ENCODE measurements around the gene RGL3. TPM values are rescaled to one million over a fixed set of nuclear protein-coding genes. Genes with fewer than 3 reads are reported as not detected.

RGL3 gene
- total and polyA plus RNA-seq, 8 donors, result 22.3 to 170 (median 39.8) TPM

- no peak for DNase-seq
- Histone ChIP-seq H3K4me1 (no peaks in the 10 kb centered on the region), H3K36me3 (peaks cover 0 to 14% (median 0%) of the 10 kb centered on the region in 3 donors), H3K4me3 (no peak overlapping the region), H3K27me3 (no peaks in the 10 kb centered on the region), H3K9me3 (no peaks in the 10 kb centered on the region), H3K27ac (no peak overlapping the region)
- no peak for TF ChIP-seq CTCF (IDR thresholded peaks at IDR 0.05)
- 78 to 80% methylated on average over 32 to 33 of the region's 33 CpGs for WGBS, 2 donors
- FAIRE-seq, result no peak
- ATAC-seq, result no peak
- intact Hi-C loops (cut with DNase I), result no loop called here
These were observed 33.7 kb upstream of the RGL3 start for GRCh38 chr19:11452620-11453310.

- H3K36me3 ChIP-seq, result peaks cover 0 to 18% (median 0%) of the 10 kb centered on the region in 3 donors
- TF ChIP-seq CTCF (IDR thresholded peaks at IDR 0.05), result no peak
- intact Hi-C loops (cut with DNase I), result no loop called here
- no peaks in the 10 kb centered on the region for H3K4me1 ChIP-seq
- ATAC-seq (no peak), DNase-seq (no peak), FAIRE-seq (no peak)
- WGBS, 2 donors, result 39 to 44% methylated on average over 25 of the region's 25 CpGs
- no peak overlapping the region for H3K4me3 ChIP-seq
- no peak overlapping the region for H3K27ac ChIP-seq
- H3K27me3 ChIP-seq, result no peaks in the 10 kb centered on the region
- H3K9me3 ChIP-seq, result no peaks in the 10 kb centered on the region
These were observed 32.9 kb upstream of the RGL3 start for GRCh38 chr19:11451871-11452619.

- 44 to 51% methylated on average over 13 of the region's 13 CpGs for WGBS, 2 donors
- no peak for FAIRE-seq
These were observed 32.3 kb upstream of the RGL3 start for GRCh38 chr19:11451327-11451870.

GRCh38 chr19:11450570-11451326 is 31.6 kb upstream of the RGL3 start:
- Histone ChIP-seq H3K4me1 (no peaks in the 10 kb centered on the region), H3K27ac (no peak overlapping the region), H3K9me3 (no peaks in the 10 kb centered on the region), H3K36me3 (peaks cover 0 to 18% (median 0%) of the 10 kb centered on the region in 3 donors), H3K27me3 (no peaks in the 10 kb centered on the region), H3K4me3 (no peak overlapping the region)
- FAIRE-seq, result no peak
- no peak for TF ChIP-seq CTCF (IDR thresholded peaks at IDR 0.05)
- DNase-seq, result peak in 1 of 6 donors; percentile 61
- 87 to 88% methylated on average over 21 of the region's 21 CpGs for WGBS, 2 donors
- intact Hi-C loops (cut with DNase I), result no loop called here
- ATAC-seq, result no peak

More at GRCh38 chr19:11451327-11451870, 32.3 kb upstream of the RGL3 start:
- Histone ChIP-seq H3K27ac (no peak overlapping the region), H3K4me3 (no peak overlapping the region), H3K4me1 (no peaks in the 10 kb centered on the region), H3K27me3 (no peaks in the 10 kb centered on the region), H3K9me3 (no peaks in the 10 kb centered on the region), H3K36me3 (peaks cover 0 to 18% (median 0%) of the 10 kb centered on the region in 3 donors)
- intact Hi-C loops (cut with DNase I), result no loop called here
- ATAC-seq (no peak), DNase-seq (no peak)
- no peak for TF ChIP-seq CTCF (IDR thresholded peaks at IDR 0.05)
